Psoas muscle (tissue), 8 donors: ENCODE measurements around the gene LMNTD2. TPM values are rescaled to one million over a fixed set of nuclear protein-coding genes. Genes with fewer than 3 reads are reported as not detected.
"Not testable (repeated sequence)": the region's sequence is repeated elsewhere in the genome, so short reads cannot be mapped to it uniquely, and the experiment has no call there.

Source experiments
- ATAC-seq, 4 donors: fragments of 200-7000 bp; cut with Tn5 transposase; one replicate each; pipeline ENCODE4 v1.9.1; 2020; ENCODE audit warnings: moderate library complexity in 3 of 4, mild to moderate bottlenecking in 2 of 4
- DNase-seq, 2 donors: peaks; one replicate each; pipeline ENCODE4 v3.0.0-alpha.2; 2020
- H3K27ac ChIP-seq: fragments of 200-600 bp; one replicate; pipeline ENCODE4 v1.8.0; 2022
- H3K27me3 ChIP-seq, 3 donors: fragments of 200-600 bp in 1 of 3; one replicate each; pipeline versions ENCODE4 v1.6.1 to v1.8.0; 2013 to 2022; ENCODE audit warnings: low read length in 2 of 3, mild to moderate bottlenecking in 2 of 3, moderate library complexity in 1 of 3; ENCODE audit not compliant: insufficient read depth in 3 of 3
- H3K36me3 ChIP-seq, 2 donors: fragments of 200-600 bp in 1 of 2; one replicate each; pipeline versions ENCODE4 v1.6.1 to v1.8.0; 2013 to 2022; ENCODE audit warnings: low read depth in 1 of 2, mild to moderate bottlenecking in 1 of 2, moderate library complexity in 1 of 2; ENCODE audit not compliant: insufficient read depth in 1 of 2
- H3K4me1 ChIP-seq: fragments of 200-600 bp; one replicate; pipeline ENCODE4 v1.8.0; 2022
- H3K4me3 ChIP-seq: fragments of 200-600 bp; one replicate; pipeline ENCODE4 v1.8.0; 2022; ENCODE audit warnings: mild to moderate bottlenecking
- H3K9me3 ChIP-seq: fragments of 200-600 bp; one replicate; pipeline ENCODE4 v1.8.0; 2022
- WGBS, 3 donors: extraction: QIAGEN DNeasy Blood & Tissue Kit; methylation state at CpG; one replicate each; pipeline versions ENCODE4 v1.1.6 to v1.1.7; 2013; 5-methylcytosine and 5-hydroxymethylcytosine counted together
- intact Hi-C, 2 donors: fragments of 100-400 bp; cut with DNase I; formaldehyde crosslinking; loops; one replicate each; pipeline versions ENCODE4 v1.11.0 to v1.14.2; 2022
- polyA plus RNA-seq, 3 donors: library from polyadenylated mRNA; stranded (reverse); fragments of 200-250 nt; gene quantifications; one replicate each; pipeline ENCODE4 v1.2.3, GENCODE V29; 2013
- total RNA-seq, 4 donors: library from RNA; stranded (reverse); fragmentation: NEBNext Ultra II Directional in 2 of 4; extraction: Animal tissue kit (Norgen Biotek cat#: 25700) in 2 of 4; gene quantifications; one replicate each; pipeline versions ENCODE4 v1.2.1 to v1.2.4, GENCODE V29; 2021 to 2023
- TF ChIP-seq, protein P1 (sequence below): fragments of 200-600 bp; IDR thresholded peaks from one replicate; pipeline ENCODE4 v1.8.0; 2022; ENCODE audit warnings: antibody characterized with exemption
- donor health status: healthy with polysubstance abuse.
- donor health status: DM: no; HTN: no; CAD: no; lungs with moderate emphysema.
- donor health status: Bipolar disorder and iron deficiency.
- donor health status: healthy.
- donor health status: DM: yes; HTN: yes; CAD: no.
- donor health status: DM: no; HTN: no; CAD: no.
- donor health status: DM: no; HTN: no; CAD: no.
- donor health status: DM: yes; HTN: yes; CAD: no.

LMNTD2 gene
- total and polyA plus RNA-seq, 7 donors: 0.04 to 0.27 (median 0.12) TPM; not detected in 2

DNA sequence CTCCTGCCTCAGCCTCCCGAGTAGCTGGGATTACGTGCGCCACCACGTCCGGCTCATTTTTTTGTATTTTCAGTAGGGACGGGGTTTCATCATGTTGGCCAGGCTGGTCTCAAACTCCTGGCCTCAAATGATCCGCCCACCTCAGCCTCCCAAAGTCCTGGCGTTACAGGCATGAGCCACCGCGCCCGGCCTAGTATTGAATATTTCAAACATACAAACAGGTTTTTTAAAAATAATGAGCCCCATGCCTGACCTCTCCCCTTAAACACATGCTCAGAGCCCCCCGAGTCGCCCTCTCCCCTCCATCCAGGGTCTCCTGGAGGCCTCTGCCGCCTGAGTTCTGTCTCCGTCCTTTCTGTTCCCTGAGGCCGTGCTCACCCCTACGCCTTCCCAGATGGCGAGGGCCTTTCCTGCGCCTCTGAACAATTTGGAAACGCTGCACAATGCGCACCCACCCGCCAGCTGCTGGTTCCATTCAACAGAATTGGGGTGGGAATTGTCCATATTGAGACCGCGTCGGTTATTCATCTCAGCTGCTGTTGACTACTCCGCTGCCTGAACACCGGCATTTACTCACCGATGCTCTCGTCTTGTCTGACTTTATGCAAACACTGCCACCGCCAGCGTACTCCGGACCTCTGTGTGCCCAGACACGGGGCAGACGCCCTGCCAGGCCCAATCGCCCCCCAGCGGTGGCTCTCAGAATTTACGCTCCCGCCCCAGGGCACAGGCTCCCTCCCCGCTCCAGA is 39.9 kb downstream of the LMNTD2 start:
- DNase-seq: peak in 1 of 2 donors; percentile 53
- TF ChIP-seq, protein P1, sequence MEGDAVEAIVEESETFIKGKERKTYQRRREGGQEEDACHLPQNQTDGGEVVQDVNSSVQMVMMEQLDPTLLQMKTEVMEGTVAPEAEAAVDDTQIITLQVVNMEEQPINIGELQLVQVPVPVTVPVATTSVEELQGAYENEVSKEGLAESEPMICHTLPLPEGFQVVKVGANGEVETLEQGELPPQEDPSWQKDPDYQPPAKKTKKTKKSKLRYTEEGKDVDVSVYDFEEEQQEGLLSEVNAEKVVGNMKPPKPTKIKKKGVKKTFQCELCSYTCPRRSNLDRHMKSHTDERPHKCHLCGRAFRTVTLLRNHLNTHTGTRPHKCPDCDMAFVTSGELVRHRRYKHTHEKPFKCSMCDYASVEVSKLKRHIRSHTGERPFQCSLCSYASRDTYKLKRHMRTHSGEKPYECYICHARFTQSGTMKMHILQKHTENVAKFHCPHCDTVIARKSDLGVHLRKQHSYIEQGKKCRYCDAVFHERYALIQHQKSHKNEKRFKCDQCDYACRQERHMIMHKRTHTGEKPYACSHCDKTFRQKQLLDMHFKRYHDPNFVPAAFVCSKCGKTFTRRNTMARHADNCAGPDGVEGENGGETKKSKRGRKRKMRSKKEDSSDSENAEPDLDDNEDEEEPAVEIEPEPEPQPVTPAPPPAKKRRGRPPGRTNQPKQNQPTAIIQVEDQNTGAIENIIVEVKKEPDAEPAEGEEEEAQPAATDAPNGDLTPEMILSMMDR: no peak
- 88 to 90% (median 89%) methylated on average over 39 of the region's 39 CpGs for WGBS, 3 donors

GRCh38 chr11:518463-519202 is 41.9 kb downstream of the LMNTD2 start:
- Histone ChIP-seq H3K9me3 (no peaks in the 10 kb centered on the region), H3K4me3 (peak overlapping the region; percentile 44), H3K36me3 (peaks cover 6 to 19% of the 10 kb centered on the region in 2 donors), H3K27me3 (no peaks in the 10 kb centered on the region), H3K4me1 (peaks cover 3% of the 10 kb centered on the region), H3K27ac (peak overlapping the region; percentile 90)
- WGBS, 3 donors: 3 to 4% (median 3%) methylated on average over 60 to 74 of the region's 74 CpGs
- intact Hi-C loops: no loop called here
- TF ChIP-seq, protein P1: peak; percentile 100
- peak; percentile 97 to 98 (median 98) for ATAC-seq
- DNase-seq: peak; percentile 95 to 98

More for the DNA sequence above, 39.9 kb downstream of the LMNTD2 start:
- Histone ChIP-seq H3K36me3 (peaks cover 0 to under 1% of the 10 kb centered on the region in 2 donors), H3K4me3 (no peak overlapping the region), H3K4me1 (peaks cover 3% of the 10 kb centered on the region), H3K9me3 (no peaks in the 10 kb centered on the region), H3K27ac (no peak overlapping the region), H3K27me3 (no peaks in the 10 kb centered on the region)
- no peak for ATAC-seq
- intact Hi-C loops: no loop called here

DNA sequence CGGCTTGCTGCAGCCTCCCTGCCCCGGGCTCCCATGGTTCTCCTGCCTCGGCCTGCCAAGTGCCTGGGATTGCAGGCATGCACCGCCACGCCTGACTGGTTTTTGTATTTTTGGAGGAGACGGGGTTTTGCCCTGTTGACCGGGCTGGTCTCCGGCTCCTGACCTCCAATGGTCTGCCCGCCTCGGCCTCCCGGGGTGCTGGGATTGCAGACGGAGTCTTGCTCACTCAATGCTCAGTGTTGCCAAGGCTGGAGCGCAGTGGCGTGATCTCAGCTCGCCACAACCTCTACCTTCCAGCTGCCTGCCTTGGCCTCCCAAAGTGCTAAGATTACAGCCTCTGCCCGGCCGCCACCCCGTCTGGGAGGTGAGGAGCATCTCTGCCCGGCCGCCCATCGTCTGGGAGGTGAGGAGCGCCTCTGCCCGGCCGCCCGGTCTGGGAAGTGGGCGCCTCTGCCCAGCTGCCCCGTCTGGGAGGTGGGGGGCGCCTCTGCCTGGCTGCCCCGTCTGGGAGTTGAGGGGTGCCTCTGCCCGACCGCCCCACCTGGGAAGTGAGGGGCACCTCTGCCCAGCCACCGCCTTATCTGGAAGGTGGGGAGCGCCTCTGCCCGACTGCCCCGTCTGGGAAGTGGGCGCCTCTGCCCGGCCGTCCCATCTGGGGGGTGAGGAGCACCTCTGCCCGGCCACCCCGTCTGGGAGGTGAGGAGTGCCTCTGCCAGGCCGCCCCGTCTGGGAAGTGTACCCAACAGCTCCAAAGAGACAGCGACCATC is 43.4 kb downstream of the LMNTD2 start:
- H3K4me1 ChIP-seq, H3K27ac ChIP-seq, intact Hi-C loops, ATAC-seq, H3K27me3 ChIP-seq, H3K4me3 ChIP-seq, H3K9me3 ChIP-seq: not testable (repeated sequence)
- 95 to 97% (median 95%) methylated on average over 41 to 43 of the region's 43 CpGs for WGBS, 3 donors
- DNase-seq: peak in 1 of 2 donors; percentile 54
- H3K36me3 ChIP-seq: peaks cover 6 to 32% of the 10 kb centered on the region in 2 donors

GRCh38 chr11:516400-516799 is 44.1 kb downstream of the LMNTD2 start:
- Histone ChIP-seq H3K36me3 (peaks cover 6 to 36% of the 10 kb centered on the region in 2 donors), H3K9me3 (no peaks in the 10 kb centered on the region), H3K4me3 (no peak overlapping the region), H3K27ac (no peak overlapping the region), H3K4me1 (peaks cover 3% of the 10 kb centered on the region), H3K27me3 (no peaks in the 10 kb centered on the region)
- WGBS, 3 donors: 67 to 78% (median 68%) methylated on average over 4 of the region's 4 CpGs
- TF ChIP-seq, protein P1: no peak
- DNase-seq (no peak), ATAC-seq (no peak)
- intact Hi-C loops: no loop called here
